Endothelial cell of umbilical vein (primary cell): ENCODE results near the gene SARS1. TPM values are rescaled to one million over a fixed set of nuclear protein-coding genes. Genes with fewer than 3 reads are reported as not detected.

Source experiments
- BruUV-seq: library from RNA; stranded (reverse); fragments of 400-500 nt; replicated peaks from 2 replicates; lab custom pipeline; 2021; lab: Mats Ljungman, UMichigan
- CTCF ChIA-PET: fragments of 300-600, 350-600 bp; sonication (Branson Sonifier 250); formaldehyde crosslinking; loops from one replicate; lab custom pipeline; 2021; ENCODE audit warnings: antibody characterized with exemption, inconsistent platforms; lab: Charles Lee
- POLR2A ChIA-PET: fragments of 300-600, 350-600 bp; sonication (Branson Sonifier 250); formaldehyde crosslinking; loops from one replicate; lab custom pipeline; 2021; ENCODE audit warnings: antibody characterized with exemption, inconsistent platforms; lab: Charles Lee
- DNase-seq: peaks from one replicate; pipeline ENCODE4 v3.0.0-alpha.2; 2011; ENCODE audit warnings: low read depth, low spot score
- FAIRE-seq: peaks from 2 replicates; lab custom pipeline; 2011; peaks lifted over from hg19 to GRCh38; lab: Jason Lieb, UNC
- H2AFZ ChIP-seq: 2 replicates; pipeline ENCODE4 v1.6.0; 2012; ENCODE audit warnings: low read depth, low read length, control low read depth, inconsistent platforms
- H3K27ac ChIP-seq: 2 replicates; pipeline ENCODE4 v1.5.1; 2011; ENCODE audit warnings: low read depth, mild to moderate bottlenecking, control low read depth, low read length, moderate library complexity; ENCODE audit not compliant: insufficient read depth
- H3K27me3 ChIP-seq, 2 experiments: 2 replicates each; pipeline versions ENCODE4 v1.6.0 to v1.6.1; 2011; ENCODE audit warnings: low read length in 2 of 2, mixed read lengths in 1 of 2; ENCODE audit not compliant: control insufficient read depth in 2 of 2, insufficient read depth in 2 of 2
- H3K36me3 ChIP-seq, 2 experiments: 2 replicates in 1 of 2; 3 replicates in 1 of 2; pipeline ENCODE4 v1.5.1; 2011; ENCODE audit warnings: low read length in 2 of 2, mild to moderate bottlenecking in 1 of 2, moderate library complexity in 1 of 2; ENCODE audit not compliant: control insufficient read depth in 2 of 2, insufficient read depth in 2 of 2; ENCODE audit errors: extremely low read depth in 1 of 2
- H3K4me1 ChIP-seq: 3 replicates; pipeline ENCODE4 v1.5.1; 2011; ENCODE audit warnings: mild to moderate bottlenecking, low read length; ENCODE audit not compliant: control insufficient read depth, insufficient read depth; ENCODE audit errors: extremely low read depth
- H3K4me2 ChIP-seq: 2 replicates; pipeline ENCODE4 v1.6.1; 2011; ENCODE audit warnings: low read length, control low read depth, mixed read lengths; ENCODE audit not compliant: insufficient read depth
- H3K4me3 ChIP-seq, 3 experiments: fragments of 200-600 bp in 1 of 3; sonication (generic), shearing (Covaris generic) in 1 of 3; replicated peaks in 1 of 3; 2 replicates each; pipeline ENCODE4 v1.5.1; 2011 to 2016; ENCODE audit warnings: control low read depth in 3 of 3, low read length in 3 of 3, mild to moderate bottlenecking in 2 of 3, inconsistent platforms in 1 of 3, low read depth in 1 of 3, moderate library complexity in 1 of 3; ENCODE audit not compliant: insufficient read depth in 1 of 3
- H3K79me2 ChIP-seq: 2 replicates; pipeline ENCODE4 v1.6.0; 2012; ENCODE audit warnings: low read length, inconsistent platforms; ENCODE audit not compliant: control insufficient read depth, insufficient read depth
- H3K9ac ChIP-seq: replicated peaks from 2 replicates; pipeline ENCODE3; 2011; ENCODE audit warnings: low read length, control low read depth; ENCODE audit not compliant: insufficient read depth; ENCODE audit errors: extremely low read depth
- H3K9me1 ChIP-seq: replicated peaks from 3 replicates; pipeline ENCODE4 v1.6.0; 2011; ENCODE audit warnings: mild to moderate bottlenecking, low read length; ENCODE audit not compliant: control insufficient read depth, insufficient read depth; ENCODE audit errors: extremely low read depth
- H3K9me3 ChIP-seq: replicated peaks from 2 replicates; pipeline ENCODE4 v1.5.1; 2012; ENCODE audit warnings: low read length, inconsistent platforms; ENCODE audit not compliant: control insufficient read depth, insufficient read depth
- H4K20me1 ChIP-seq: replicated peaks from 2 replicates; pipeline ENCODE3; 2011; ENCODE audit warnings: mild to moderate bottlenecking, low read length; ENCODE audit not compliant: control insufficient read depth, insufficient read depth; ENCODE audit errors: extremely low read depth
- EZH2 ChIP-seq: IDR thresholded peaks from 2 replicates; pipeline ENCODE4 v1.6.1; 2012; ENCODE audit warnings: borderline replicate concordance, low read depth, mild to moderate bottlenecking, moderate library complexity, low read length, inconsistent platforms; ENCODE audit not compliant: severe bottlenecking
- FOS ChIP-seq: IDR thresholded peaks from 2 replicates; pipeline ENCODE4 v1.6.1; 2011; ENCODE audit warnings: mild to moderate bottlenecking, low read length, moderate library complexity, borderline replicate concordance; ENCODE audit not compliant: insufficient read depth
- GATA2 ChIP-seq: IDR thresholded peaks from 2 replicates; pipeline ENCODE4 v1.7.0; 2011; ENCODE audit warnings: low read depth, mild to moderate bottlenecking, moderate library complexity, mixed read lengths, low read length; ENCODE audit not compliant: insufficient read length, insufficient read depth
- JUN ChIP-seq: IDR thresholded peaks from 2 replicates; pipeline ENCODE4 v1.6.1; 2011; ENCODE audit warnings: borderline replicate concordance, low read depth; ENCODE audit not compliant: insufficient read length, insufficient read depth
- MYC ChIP-seq: IDR thresholded peaks from one replicate; pipeline ENCODE4 v1.6.1; 2011; ENCODE audit warnings: mild to moderate bottlenecking, low read depth, low read length
- POLR2A ChIP-seq: IDR thresholded peaks from 2 replicates; pipeline ENCODE4 v1.6.1; 2012; ENCODE audit warnings: low read depth, mild to moderate bottlenecking, control low read depth, low read length
- POLR2AphosphoS5 ChIP-seq: IDR thresholded peaks from 2 replicates; pipeline ENCODE4 v1.6.1; 2012; ENCODE audit warnings: low read depth, mild to moderate bottlenecking, control low read depth, low read length, moderate library complexity; ENCODE audit not compliant: insufficient read depth
- dilution Hi-C: fragments of 300-500 bp; cut with MboI; formaldehyde crosslinking; loops from one replicate; pipeline ENCODE4 v1.15.0; 2019; ENCODE audit warnings: low sequenced_read_pairs; ENCODE audit not compliant: extremely low pct_ligation_motif_present
- intact Hi-C: fragments of 100-400 bp; cut with micrococcal nuclease; formaldehyde crosslinking; loops from one replicate; pipeline ENCODE4 v1.10.0; 2022
- polyA plus RNA-seq, 4 experiments: library from polyadenylated mRNA; depleted of rRNA in 3 of 4; stranded (reverse) in 3 of 4; unstranded in 1 of 4; fragments of >200 nt; gene quantifications; 2 replicates each; pipeline versions ENCODE4 v1.2.1 to v1.2.3, GENCODE V29; 2011 to 2012; ENCODE audit warnings: missing spikeins in 1 of 4
- total RNA-seq: library from RNA; stranded (reverse); gene quantifications from 2 replicates; pipeline ENCODE4 v1.2.3, GENCODE V29; 2021
- TF ChIP-seq, protein P1 (sequence below), 2 donors: IDR thresholded peaks; 1 replicate in 1 of 2; 2 replicates in 1 of 2; pipeline ENCODE4 v1.5.1; 2011; ENCODE audit warnings: low read length in 2 of 2, mild to moderate bottlenecking in 2 of 2, moderate library complexity in 2 of 2, control low read depth in 1 of 2, inconsistent platforms in 1 of 2, low read depth in 1 of 2; ENCODE audit not compliant: insufficient read depth in 1 of 2; ENCODE audit errors: extremely low read depth in 1 of 2

Gene SARS1
- total and polyA plus RNA-seq, 2 donors (not counting 3 experiments of a cell fraction or from before 2014, with no cell fraction given), result 110 to 178 TPM

DNA sequence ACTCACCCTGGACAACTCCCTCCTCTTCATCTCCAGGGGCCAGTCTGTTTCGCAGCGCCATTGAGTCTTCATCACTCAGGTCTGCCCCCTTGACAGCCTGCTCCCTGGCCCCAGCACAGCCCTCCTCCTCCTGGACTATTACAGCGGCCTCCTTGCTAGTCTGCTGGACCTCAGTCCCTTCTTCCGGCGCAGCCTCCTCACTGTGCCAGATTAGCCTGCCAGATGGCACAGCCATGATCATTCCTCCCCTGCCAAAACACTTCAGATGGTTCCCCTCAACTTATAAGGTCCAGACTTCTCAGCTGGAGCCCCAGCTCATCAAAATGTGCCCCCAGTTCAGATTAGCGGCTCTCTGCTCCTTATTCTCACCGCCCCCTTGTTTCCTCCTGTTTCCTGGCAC is 28.7 kb downstream of the SARS1 start:
- Histone ChIP-seq H3K4me3 (no peak overlapping the region), H3K36me3 (peaks cover 3 to 14% of the 10 kb centered on the region in 2 experiments), H3K9me1 (no peaks in the 10 kb centered on the region), H3K4me2 (no peak overlapping the region), H3K9me3 (no peaks in the 10 kb centered on the region), H4K20me1 (no peaks in the 10 kb centered on the region), H3K9ac (no peak overlapping the region), H3K27me3 (peaks cover 12 to 17% of the 10 kb centered on the region in 2 experiments), H3K27ac (no peak overlapping the region), H2AFZ (no peak overlapping the region), H3K4me1 (no peaks in the 10 kb centered on the region), H3K79me2 (no peaks in the 10 kb centered on the region)
- intact Hi-C loops, result no loop called here
- FAIRE-seq (no peak), DNase-seq (no peak)
- dilution Hi-C loops, result no loop called here
- POLR2A ChIA-PET, result no interaction called here
- no peak for TF ChIP-seq GATA2
- TF ChIP-seq POLR2A, result no peak
- TF ChIP-seq JUN, result no peak
- no peak for TF ChIP-seq POLR2AphosphoS5
- TF ChIP-seq EZH2, result no peak
- TF ChIP-seq FOS, result no peak
- no peak for TF ChIP-seq MYC
- TF ChIP-seq, protein P1, sequence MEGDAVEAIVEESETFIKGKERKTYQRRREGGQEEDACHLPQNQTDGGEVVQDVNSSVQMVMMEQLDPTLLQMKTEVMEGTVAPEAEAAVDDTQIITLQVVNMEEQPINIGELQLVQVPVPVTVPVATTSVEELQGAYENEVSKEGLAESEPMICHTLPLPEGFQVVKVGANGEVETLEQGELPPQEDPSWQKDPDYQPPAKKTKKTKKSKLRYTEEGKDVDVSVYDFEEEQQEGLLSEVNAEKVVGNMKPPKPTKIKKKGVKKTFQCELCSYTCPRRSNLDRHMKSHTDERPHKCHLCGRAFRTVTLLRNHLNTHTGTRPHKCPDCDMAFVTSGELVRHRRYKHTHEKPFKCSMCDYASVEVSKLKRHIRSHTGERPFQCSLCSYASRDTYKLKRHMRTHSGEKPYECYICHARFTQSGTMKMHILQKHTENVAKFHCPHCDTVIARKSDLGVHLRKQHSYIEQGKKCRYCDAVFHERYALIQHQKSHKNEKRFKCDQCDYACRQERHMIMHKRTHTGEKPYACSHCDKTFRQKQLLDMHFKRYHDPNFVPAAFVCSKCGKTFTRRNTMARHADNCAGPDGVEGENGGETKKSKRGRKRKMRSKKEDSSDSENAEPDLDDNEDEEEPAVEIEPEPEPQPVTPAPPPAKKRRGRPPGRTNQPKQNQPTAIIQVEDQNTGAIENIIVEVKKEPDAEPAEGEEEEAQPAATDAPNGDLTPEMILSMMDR (IDR thresholded peaks at IDR 0.05; ENCODE audit: extremely low read depth in 1 of 2, insufficient read depth in 1 of 2, low read depth in 1 of 2, low read length in 2 of 2), result no peak
- BruUV-seq, result no TSS peak
- CTCF ChIA-PET, result interaction anchor here (1.4 to 4.8 kb wide), 2 partner anchors 22 to 156 kb away, joined by 4 to 41 read pairs; partner anchors contain the start of gene SORT1
